ENCODE data around the gene LUC7L2.
"Not testable (repeated sequence)": the region's sequence is repeated elsewhere in the genome, so short reads cannot be mapped to it uniquely, and the experiment has no call there.

LUC7L2 gene

GRCh38 chr7:139446051-139446890 lies 86.6 kb downstream of the LUC7L2 start:
- FAIRE-seq (no peak), DNase-seq (ENCODE audit: low spot score) (no peak)

- DNase-seq (ENCODE audit: low spot score) (no peak), FAIRE-seq (no peak)
Observed at GRCh38 chr7:139450851-139451250, 91.2 kb downstream of the LUC7L2 start.

- no peak for FAIRE-seq
- no peak for DNase-seq (ENCODE audit: low spot score)
Observed at GRCh38 chr7:139451638-139452037, 91.9 kb downstream of the LUC7L2 start.

- DNase-seq (ENCODE audit: low spot score), result no peak
- no peak for FAIRE-seq
Observed at GRCh38 chr7:139452958-139453672, 93.4 kb downstream of the LUC7L2 start.

GRCh38 chr7:139453673-139454321 lies 94.1 kb downstream of the LUC7L2 start:
- DNase-seq (ENCODE audit: low spot score), result no peak
- no peak for FAIRE-seq

- DNase-seq (ENCODE audit: low spot score) (no peak), FAIRE-seq (no peak)
Observed at GRCh38 chr7:139455789-139456188, 96.1 kb downstream of the LUC7L2 start.

GRCh38 chr7:139456511-139456910 lies 96.8 kb downstream of the LUC7L2 start:
- FAIRE-seq (no peak), DNase-seq (ENCODE audit: low spot score) (no peak)

GRCh38 chr7:139457153-139457946 lies 97.7 kb downstream of the LUC7L2 start:
- FAIRE-seq (no peak), DNase-seq (ENCODE audit: low spot score) (peak; percentile 74)

- not testable (repeated sequence) for DNase-seq (ENCODE audit: low spot score); FAIRE-seq
Observed at GRCh38 chr7:139463421-139463820, 103.7 kb downstream of the LUC7L2 start.

- not testable (repeated sequence) for DNase-seq (ENCODE audit: low spot score); FAIRE-seq
Observed at GRCh38 chr7:139464511-139464910, 104.8 kb downstream of the LUC7L2 start.

- FAIRE-seq; DNase-seq (ENCODE audit: low spot score): not testable (repeated sequence)
Observed at GRCh38 chr7:139465072-139465471, 105.4 kb downstream of the LUC7L2 start.

GRCh38 chr7:139467729-139468128 lies 108.0 kb downstream of the LUC7L2 start:
- not testable (repeated sequence) for DNase-seq (ENCODE audit: low spot score); FAIRE-seq

GRCh38 chr7:139468281-139468680 lies 108.6 kb downstream of the LUC7L2 start:
- DNase-seq (ENCODE audit: low spot score); FAIRE-seq: not testable (repeated sequence)

GRCh38 chr7:139471740-139472353 lies 112.2 kb downstream of the LUC7L2 start:
- DNase-seq (ENCODE audit: low spot score) (no peak), FAIRE-seq (peak; percentile 27)

Data from urothelium cell line (cell line).